H1 (cell line): ENCODE data around the gene CNR2. TPM values are rescaled to one million over a fixed set of nuclear protein-coding genes. Genes with fewer than 3 reads are reported as not detected.

Experiments used
- FOSL1 ChIP-seq: IDR thresholded peaks from 2 replicates; pipeline ENCODE4 v1.6.1; 2011; ENCODE audit warnings: mild to moderate bottlenecking, low read depth, low read length, moderate library complexity; ENCODE audit not compliant: insufficient read depth
- RFX5 ChIP-seq: IDR thresholded peaks from 2 replicates; pipeline ENCODE4 v1.6.1; 2011; ENCODE audit warnings: low read depth, low read length, improper control_type of control experiment, borderline replicate concordance
- polyA plus RNA-seq, 7 experiments: library from polyadenylated mRNA; depleted of rRNA in 3 of 7; stranded (reverse) in 5 of 7; unstranded in 2 of 7; fragments of >200 nt in 5 of 7; fragments of 200-250 nt in 2 of 7; gene quantifications; 1 replicate in 5 of 7; 2 replicates in 1 of 7; 4 replicates in 1 of 7; pipeline versions ENCODE4 v1.2.1 to v1.2.3, GENCODE V29; 2011 to 2013; ENCODE audit warnings: missing spikeins in 2 of 7, mixed read lengths in 2 of 7
- total RNA-seq: library from RNA; stranded (reverse); fragmentation: NEBNext Ultra II Directional; extraction: Animal tissue kit (Norgen Biotek cat#: 25700); gene quantifications from 2 replicates; pipeline ENCODE4 v1.2.1, GENCODE V29; 2021

Gene CNR2
- total and polyA plus RNA-seq, 2 of the 8 experiments (the other 6 are each of a cell fraction or from before 2014, with no cell fraction given): not detected

- TF ChIP-seq FOSL1 (no peak), RFX5 (no peak)
These were observed 30.4 kb downstream of the CNR2 start (continued) for GRCh38 chr1:23882746-23883145.
